Skeletal muscle cell (primary cell): ENCODE data around the gene TEN1.
"Not testable (repeated sequence)": the region's sequence is repeated elsewhere in the genome, so short reads cannot be mapped to it uniquely, and the experiment has no call there.

ENCODE experiments used
- DNase-seq: peaks from one replicate; pipeline ENCODE4 v3.0.0-alpha.2; 2010; ENCODE audit warnings: low read depth
- H3K4me3 ChIP-seq: 2 replicates; pipeline ENCODE4 v1.5.1; 2011; ENCODE audit warnings: low read depth, mild to moderate bottlenecking, control low read depth, low read length, moderate library complexity

TEN1 gene

DNA sequence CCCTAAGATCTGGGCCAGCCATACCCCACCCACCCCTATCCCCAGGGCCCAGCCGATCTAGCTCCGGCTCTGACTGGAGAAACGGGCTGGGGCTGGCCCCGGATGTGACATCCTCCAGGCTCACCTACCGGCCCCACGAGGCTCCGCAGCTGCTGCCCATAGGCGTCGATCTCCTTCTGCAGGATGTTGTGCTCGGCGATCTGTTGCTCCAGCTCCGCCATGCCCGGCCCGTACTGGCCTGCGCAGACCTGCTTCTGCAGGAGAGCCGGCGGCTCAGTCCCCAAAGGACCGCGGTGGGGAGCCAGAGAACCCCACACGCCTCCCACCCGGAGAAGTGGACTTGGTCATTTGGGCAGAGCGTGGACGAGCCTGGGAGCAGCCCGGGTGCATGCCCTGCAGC is 43.2 kb downstream of the TEN1 start:
- DNase-seq: no peak
- no peak overlapping the region for H3K4me3 ChIP-seq

DNA sequence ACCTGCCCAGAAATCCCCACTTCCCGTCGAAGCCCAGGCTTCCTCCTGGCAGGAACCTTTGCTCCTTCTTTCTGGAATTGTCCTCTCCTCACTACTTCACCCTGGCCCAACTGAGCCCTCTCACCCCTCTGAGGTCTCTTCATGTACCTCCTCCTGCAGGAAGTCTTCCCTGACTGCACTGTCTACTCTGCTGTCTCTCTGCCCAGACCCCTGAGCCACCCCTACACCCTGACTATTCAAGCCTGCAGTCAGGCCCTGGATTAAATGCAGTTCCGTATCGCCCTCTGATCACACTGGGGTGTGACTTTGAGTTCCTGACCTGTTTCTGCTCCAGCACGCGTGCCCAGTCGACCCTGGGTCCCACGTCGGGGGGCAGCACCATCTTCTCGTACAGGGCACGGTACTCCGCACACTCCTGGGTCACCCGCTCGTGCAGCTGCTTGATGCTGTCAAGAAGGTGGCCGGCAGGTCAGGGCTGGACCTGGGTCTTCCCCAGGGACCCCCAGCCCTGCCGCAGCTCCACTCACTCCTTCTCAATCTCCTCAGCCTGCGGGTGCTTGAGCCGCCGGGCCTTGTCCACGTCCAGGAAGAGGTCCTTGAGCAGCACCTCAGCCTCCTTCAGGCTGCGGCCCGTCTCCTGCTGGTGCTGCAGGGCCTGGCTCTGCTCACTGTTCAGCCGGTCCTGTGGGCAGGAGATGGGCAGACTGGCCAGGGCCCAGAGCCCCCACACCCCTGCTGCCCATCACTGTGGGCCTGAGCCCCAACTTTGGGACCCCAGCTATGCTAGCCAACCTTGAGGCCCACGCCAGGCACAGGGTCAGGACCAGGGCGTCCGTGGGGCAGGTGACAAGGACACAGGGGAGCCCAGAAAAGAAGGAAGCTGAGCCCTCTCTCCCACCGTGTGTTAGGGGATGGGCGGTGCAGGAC is 44.2 kb downstream of the TEN1 start:
- no peak for DNase-seq
- H3K4me3 ChIP-seq: no peak overlapping the region

DNA sequence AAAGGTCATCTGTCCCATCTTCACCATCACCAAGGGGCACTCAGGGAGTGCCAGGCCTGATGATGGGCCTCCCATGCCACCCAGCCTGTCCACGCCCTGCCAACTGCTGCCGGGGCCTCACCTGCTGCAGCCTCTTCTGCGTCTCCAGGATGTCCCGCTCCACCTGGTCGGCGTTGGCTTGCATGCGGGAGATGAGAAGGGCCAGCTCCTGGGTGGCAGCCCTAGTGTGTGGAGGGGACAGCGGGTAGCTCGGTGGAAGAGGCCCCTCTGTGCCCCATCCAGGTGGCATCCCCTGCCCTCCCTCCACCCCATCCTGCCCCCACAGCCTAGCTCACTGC is 44.8 kb downstream of the TEN1 start:
- no peak overlapping the region for H3K4me3 ChIP-seq
- no peak for DNase-seq

DNA sequence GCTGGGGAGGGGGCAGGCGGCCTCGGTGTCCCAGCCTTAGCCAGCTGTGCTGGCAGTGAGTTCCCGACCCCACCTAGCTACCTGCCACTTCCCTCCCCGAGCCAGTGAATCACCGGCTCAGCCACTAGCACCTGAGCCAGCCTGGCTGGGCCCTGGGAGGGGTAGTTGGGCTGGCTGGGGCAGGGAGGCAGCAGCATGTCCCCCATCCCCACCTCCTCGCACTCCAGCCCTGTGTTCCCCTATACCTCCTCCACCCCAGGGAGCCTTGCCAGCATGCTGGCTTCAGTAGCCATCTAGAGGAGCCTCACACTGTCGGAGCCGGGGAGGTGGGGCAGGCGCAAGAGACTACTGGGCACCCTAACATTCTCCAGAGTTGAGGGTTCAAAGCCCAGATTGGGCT is 45.3 kb downstream of the TEN1 start:
- no peak for DNase-seq
- no peak overlapping the region for H3K4me3 ChIP-seq

DNA sequence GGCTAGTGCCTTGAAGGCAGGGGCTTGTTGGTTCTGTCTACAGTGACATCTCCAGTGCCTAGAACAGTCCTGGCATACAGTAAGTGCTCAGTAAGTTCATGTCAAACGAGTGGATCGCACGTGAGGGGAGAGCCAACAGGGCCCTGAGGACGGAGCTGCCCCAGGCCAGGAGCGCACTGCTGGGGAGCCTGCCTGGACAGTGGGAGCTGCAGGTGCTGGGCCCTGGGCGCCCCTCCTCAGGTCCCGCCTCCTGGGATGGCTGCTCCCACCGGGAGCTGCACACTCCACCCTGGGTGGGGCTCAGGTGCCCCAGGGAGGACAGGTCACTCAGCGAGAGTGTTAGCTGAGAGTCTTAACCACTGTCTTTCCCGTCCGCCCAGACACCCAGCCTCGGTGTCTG is 46.3 kb downstream of the TEN1 start:
- H3K4me3 ChIP-seq: no peak overlapping the region
- DNase-seq: no peak

DNA sequence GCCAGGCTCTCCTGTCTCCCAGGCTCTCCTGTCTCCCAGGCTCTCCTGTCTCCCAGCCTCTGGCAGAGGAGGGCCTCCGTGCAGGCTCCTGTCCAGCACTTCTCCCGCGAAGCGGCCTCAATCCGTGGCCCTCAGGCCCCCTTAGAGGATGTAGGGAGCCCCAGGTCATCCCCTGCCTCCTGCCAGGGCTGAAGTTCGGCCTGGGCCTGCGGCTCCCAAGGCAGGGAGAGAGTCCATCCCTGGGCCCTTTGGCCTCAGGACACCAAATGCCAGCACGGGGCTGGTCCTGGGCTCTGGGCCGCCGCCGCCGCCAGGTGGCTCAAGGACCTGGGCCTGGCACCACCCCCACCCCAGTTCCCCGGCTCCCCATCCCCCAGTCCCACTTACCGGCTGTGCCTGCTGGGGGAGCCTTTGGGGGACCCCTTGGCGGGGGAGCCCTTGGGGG is 47.7 kb downstream of the TEN1 start:
- no peak overlapping the region for H3K4me3 ChIP-seq
- DNase-seq: no peak

DNA sequence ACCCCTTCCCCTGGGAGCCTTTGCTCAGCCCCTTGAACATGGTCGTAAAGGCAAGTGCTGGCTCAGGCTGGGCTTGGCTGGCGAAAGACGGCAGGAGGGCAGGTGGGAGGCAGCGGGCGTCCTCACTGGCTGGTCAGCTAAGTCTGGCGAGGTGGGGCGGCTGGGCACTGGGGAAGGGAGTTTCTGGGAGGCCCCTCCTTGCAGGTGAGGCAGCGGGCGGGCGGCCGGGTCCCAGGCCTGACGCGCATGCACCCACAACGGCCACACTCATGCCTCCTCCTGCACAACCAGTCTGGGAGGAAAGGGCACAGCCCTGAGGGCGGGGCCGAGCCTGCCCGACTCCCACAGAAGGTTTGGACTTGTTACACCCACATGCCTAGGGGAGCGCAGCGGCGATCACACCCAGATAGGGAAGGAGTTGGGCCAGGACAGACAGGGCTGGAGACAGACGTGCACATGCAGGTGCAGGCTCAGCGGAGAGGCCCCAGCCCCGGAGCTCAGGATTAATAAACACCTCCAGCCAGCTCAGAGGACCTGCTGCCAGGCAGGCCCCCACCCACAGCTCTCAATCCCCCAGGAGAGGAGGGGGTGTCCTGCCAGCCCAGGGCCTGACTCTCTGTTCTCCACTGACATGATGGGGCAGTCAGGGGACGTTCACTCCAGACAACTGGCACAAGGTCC is 48.3 kb downstream of the TEN1 start, which contains the start of gene EVPL:
Gene EVPL, minus strand, starts transcription at position 148 of the 681 bp plus-strand sequence. Its CDS starts 108 bp downstream, at position 40.
- no peak within 1 kb of the TSS for H3K4me3 ChIP-seq
- no peak for DNase-seq

DNA sequence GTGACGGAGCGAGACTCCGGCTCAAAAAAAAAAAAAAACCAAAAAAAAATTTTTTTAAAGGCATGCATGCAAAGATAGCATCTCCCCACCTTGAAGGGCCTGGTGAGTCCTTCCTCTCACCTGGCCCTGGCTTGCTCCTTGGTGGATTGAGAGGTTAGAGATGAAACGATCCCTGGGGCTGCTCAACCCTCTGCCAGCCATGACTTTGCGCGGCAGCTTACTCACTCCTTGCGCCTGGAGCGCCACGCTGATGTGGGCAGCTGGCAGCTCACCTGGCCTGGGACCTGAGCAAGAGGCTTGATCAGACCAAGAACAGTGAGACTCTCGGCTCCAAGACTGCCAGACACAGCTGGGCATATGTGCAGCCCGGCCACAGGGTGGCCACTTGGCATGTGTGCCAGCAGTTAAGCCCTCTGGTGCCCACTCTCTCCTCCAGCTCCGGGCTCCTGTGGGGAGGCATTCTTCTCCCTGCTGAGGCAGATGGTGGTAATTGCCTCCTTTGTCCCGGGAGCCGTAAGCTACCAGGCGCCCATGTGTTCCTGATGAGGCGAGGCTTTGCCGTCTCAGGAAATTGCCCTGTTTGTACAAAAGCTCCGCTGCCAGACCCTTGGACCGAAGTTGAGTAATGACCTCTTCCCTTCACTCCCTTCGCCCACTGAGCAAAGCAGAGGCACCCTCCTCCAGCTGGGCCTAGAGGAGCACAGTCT is 53.2 kb downstream of the TEN1 start:
- H3K4me3 ChIP-seq: no peak overlapping the region
- no peak for DNase-seq

DNA sequence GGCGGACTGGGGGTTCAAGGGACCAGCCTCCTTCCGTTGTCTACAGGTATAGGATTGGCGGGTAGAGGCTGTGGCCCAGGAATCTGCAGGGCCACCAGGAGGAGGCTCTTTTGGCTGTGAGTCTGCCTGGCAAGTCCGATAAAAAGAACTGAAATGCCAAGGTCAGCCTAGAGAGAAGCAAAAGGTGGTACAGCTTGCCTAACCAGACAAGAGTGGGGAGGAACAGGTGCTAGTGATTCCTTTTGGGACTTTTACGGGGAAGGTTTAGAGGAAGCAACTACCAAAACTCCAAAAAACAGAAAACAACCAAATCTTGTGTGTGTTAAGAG is 53.7 kb downstream of the TEN1 start:
- no peak overlapping the region for H3K4me3 ChIP-seq
- DNase-seq: no peak

DNA sequence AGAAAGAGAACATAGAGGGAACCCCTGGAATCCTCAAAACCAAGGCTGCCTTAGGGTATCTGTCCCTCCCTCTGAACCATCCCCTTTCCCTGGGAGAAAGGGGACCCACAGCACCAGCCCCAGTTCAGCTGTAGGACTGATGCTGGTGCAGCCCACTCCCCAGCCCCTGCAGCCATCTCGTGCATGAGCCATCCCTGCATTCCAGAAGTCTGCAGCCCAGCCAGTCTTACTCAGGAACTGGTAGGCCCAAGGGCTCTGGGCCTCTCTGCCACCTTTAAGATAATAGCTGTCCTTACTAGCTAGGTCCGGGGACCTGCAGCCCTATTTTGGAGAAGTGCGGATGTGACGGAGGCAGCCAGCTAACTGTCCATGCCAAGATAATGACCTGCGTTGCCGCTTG is 54.1 kb downstream of the TEN1 start:
- no peak overlapping the region for H3K4me3 ChIP-seq
- DNase-seq: no peak

DNA sequence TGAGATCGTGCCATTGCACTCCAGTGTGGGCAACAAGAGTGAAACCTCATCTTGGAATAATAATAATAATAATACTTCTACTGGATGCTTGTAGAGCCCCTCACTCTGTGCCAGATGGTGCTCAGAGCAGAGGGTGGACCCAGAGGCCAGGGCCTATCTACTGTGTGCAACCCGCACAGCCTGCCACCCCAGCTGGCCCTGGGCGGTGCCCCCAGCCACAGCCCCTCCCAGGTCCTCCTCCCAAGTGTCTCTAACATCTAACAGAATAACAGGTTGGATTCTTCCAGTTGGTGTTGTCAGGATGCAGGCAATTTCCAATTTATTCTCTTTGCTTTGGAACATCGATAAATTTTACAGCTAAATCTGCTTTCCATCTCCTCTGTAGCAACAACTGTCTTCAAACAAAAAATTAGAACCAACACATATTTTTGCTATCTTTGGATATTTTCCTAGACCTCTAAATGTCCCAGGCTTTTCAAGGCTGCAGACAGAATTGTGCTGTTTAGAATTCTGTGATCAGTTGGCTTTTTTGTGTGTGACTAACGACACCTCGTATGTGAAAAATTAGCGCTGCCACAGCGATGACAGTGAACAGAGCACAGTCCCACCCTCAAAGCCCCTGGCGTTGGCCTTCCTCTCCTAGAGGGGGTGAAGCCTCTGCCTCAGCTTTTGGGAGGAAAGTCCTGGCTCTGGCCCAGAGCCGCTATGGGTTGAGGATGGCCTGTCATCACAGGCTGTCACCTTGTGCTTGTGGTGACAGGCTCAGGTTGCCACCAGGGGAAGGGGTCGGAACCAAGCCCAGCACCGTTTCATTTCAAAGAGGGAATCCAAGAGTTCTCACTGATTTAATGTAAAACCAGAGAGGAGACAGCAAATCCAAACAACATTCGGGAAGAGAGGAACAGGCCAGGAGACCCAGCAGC is 55.6 kb downstream of the TEN1 start:
- no peak for DNase-seq
- H3K4me3 ChIP-seq: no peak overlapping the region

DNA sequence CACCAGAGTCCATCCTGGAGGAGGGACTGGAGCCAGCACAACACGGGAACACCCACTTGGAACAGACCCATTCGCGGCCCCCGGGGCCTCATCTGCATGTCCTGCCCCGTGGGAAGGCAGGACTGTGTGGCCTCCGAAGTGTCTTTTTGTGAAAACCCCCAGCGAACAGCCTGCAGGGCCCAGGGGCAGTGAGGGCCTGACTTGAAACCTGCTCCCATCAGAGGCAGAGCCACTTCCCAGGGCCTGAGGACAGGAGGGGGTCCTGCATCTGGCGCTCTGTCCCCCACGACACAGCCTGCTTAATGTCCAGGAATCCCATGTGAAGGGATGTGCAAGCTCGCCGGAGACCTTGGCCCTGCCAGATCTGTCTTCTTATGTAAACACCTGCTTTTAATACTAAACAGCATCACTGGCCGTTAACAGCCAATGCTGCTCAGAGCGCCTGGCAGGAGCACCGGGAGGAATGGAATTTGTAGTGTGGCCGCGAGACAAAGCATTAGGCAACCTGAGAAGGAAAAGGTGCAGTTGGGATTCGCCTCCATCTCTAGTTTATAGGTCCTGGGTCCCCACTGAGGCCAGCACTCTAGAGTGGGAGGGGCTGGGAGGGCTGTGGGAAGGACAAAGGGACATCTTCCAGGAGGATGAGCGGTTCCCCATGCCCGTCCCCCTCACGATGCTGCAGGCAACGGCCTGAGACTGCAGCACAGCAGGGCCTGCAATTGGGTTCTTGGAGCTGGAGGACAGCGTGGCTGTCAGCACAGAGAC is 57.6 kb downstream of the TEN1 start:
- DNase-seq: no peak
- H3K4me3 ChIP-seq: no peak overlapping the region

DNA sequence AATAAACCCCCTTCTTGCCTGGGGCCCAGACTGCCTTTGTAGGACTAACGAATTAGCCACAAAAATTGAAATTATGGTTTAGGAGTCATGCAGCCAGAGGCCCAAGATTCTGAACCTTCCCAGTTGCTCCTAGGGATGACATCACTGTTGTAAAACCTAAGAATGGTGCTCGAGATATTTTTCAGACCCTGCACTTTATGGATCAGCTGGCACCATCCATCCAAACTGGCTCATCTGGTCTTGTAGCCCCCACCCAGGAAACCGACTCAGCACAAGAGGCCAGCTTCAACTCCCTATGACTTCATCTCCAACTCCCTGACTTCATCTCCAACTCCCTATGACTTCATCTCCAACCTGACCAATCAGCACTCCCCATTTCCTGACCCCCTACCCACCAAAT is 59.0 kb downstream of the TEN1 start:
- H3K4me3 ChIP-seq: no peak overlapping the region
- no peak for DNase-seq

DNA sequence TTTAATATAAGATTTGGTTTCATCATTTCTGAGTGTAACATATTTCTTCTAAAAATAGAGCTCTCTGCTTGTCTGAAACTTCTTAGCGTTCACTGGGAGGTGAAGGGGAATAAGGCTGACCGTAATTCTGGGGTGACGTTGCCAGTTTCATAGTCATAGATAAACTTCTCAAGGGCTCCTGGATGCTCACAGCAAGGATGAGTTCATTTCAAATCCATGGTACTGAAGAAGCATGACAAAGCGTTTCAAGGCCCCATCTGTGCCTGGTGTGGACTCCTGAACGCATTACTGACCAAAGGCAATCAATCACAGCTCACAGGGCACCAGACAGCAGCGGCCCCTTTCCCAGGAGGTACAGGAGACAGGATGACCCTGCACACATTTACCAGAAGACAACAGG is 60.1 kb downstream of the TEN1 start:
- DNase-seq: no peak
- no peak overlapping the region for H3K4me3 ChIP-seq

DNA sequence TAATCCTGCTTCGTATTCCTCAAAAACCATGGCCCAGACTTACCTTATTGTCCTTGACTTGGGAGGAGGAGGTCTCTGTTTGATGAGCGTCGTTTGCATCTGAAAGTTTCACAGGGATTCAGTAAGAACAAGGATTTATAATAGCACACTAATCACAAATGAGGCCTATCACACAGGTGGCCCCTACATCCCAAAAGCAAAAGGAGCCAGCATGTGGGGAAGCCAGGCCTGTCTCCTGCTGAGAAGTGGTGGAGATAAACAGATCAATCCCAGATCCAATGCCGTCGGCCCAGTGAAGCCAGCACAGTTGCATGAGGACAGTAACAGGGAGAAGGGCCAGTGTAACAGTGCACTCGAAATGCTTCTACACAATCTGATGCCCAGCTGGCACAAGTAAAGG is 61.3 kb downstream of the TEN1 start:
- no peak for DNase-seq
- no peak overlapping the region for H3K4me3 ChIP-seq

DNA sequence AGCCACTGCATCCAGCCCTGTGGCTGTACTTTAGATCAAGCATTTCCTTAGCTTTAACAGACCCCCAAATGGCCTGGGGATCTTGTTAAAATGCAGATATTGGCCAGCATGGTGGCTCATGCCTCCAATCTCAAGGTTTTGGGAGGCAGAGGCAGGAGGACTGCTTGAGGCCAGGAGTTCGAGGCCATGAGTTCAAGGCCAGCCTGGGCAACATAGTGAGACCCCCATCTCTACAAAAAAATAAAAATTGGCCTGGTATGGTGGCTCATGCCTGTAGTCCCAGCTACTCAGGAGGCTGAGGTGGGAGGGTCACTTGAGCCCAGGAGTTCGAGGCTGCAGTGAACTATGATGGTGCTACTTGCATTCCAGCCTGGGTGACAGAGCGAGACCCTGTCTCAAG is 63.8 kb downstream of the TEN1 start:
- not testable (repeated sequence) for DNase-seq, H3K4me3 ChIP-seq

DNA sequence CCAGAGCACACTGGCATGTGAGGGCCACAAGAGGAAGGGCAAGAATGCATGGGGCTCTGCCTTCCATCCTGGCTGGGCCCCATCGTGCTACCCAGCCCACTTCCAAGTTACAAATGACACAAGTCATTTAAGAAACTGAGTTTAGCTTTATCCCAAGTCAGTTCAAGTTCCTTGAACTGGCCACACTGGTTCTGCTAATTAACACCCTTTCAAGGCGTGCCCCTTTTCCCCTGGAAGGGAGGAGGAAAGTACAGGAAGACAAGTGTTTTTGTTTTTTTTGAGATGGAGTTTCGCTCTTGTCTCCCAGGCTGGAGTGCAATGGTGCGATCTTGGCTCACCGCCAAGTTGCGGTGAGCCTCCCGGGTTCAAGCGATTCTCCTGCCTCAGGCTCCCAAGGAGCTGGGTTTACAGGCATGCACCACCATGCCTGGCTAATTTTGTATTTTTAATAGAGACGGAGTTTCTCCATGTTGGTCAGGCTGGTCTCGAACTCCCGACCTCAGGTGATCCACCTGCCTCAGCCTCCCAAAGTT is 65.5 kb downstream of the TEN1 start:
- DNase-seq, H3K4me3 ChIP-seq: not testable (repeated sequence)

DNA sequence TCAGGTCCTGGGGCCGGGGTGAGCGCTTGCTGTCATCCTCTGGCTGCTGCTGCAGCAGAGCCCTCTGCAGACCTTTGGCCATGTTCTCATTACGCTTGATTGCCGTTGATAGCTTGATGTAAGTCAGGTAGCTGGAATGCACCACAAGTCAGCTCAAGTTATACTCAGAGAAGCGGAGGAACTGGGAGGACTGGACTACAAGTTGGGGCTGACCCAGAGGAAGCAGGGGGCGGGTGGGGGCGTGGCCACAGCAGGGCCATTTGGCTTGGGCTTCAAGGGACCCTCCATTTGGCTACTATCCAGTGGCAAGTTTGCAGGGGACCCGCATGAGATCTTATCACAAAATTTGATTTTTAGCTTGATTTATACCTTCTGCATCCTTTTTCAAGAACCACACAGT is 67.0 kb downstream of the TEN1 start:
- H3K4me3 ChIP-seq: no peak overlapping the region
- no peak for DNase-seq
